Measurements from ENCODE around the gene TNFRSF11A. TPM values are rescaled to one million over a fixed set of nuclear protein-coding genes. Genes with fewer than 3 reads are reported as not detected.

The TNFRSF11A gene
- polyA plus RNA-seq, 4 donors = 15.0 to 25.4 (median 20.0) TPM

GRCh38 chr18:62343316-62343715, 18.2 kb downstream of the TNFRSF11A start:
- FAIRE-seq = no peak
- no peak overlapping the region for H3K4me3 ChIP-seq (ENCODE audit: low read depth in 1 of 3, low read length in 3 of 3)
- H3K9me3 ChIP-seq (ENCODE audit: control insufficient read depth in 2 of 2, insufficient read depth in 1 of 2, low read depth in 1 of 2, low read length in 1 of 2) = no peaks in the 10 kb centered on the region
- 83 to 92% (median 88%) methylated on average over 8 of the region's 8 CpGs for WGBS, 3 donors
- peaks cover 0 to 14% (median 0%) of the 10 kb centered on the region in 3 donors for H3K36me3 ChIP-seq (ENCODE audit: control insufficient read depth in 3 of 3, insufficient read depth in 2 of 3, low read depth in 1 of 3, low read length in 3 of 3)
- no peak for DNase-seq
- H3K4me1 ChIP-seq (ENCODE audit: control insufficient read depth in 3 of 3, insufficient read depth in 2 of 3, low read depth in 1 of 3, low read length in 2 of 3) = peaks cover 0 to 23% (median 11%) of the 10 kb centered on the region in 3 donors
- no peaks in the 10 kb centered on the region for H3K27me3 ChIP-seq (ENCODE audit: control insufficient read depth in 3 of 3, insufficient read depth in 3 of 3, low read length in 3 of 3)
- H3K27ac ChIP-seq (ENCODE audit: low read depth in 1 of 3, low read length in 2 of 3) = no peak overlapping the region

- no peak overlapping the region for H3K4me3 ChIP-seq (ENCODE audit: low read depth in 1 of 3, low read length in 3 of 3)
- H3K36me3 ChIP-seq (ENCODE audit: control insufficient read depth in 3 of 3, insufficient read depth in 2 of 3, low read depth in 1 of 3, low read length in 3 of 3) = peaks cover 0 to 23% (median 0%) of the 10 kb centered on the region in 3 donors
- no peak overlapping the region for H3K27ac ChIP-seq (ENCODE audit: low read depth in 1 of 3, low read length in 2 of 3)
- DNase-seq (no peak), FAIRE-seq (no peak)
- peaks cover 0 to 8% (median 4%) of the 10 kb centered on the region in 3 donors for H3K4me1 ChIP-seq (ENCODE audit: control insufficient read depth in 3 of 3, insufficient read depth in 2 of 3, low read depth in 1 of 3, low read length in 2 of 3)
- no peaks in the 10 kb centered on the region for H3K9me3 ChIP-seq (ENCODE audit: control insufficient read depth in 2 of 2, insufficient read depth in 1 of 2, low read depth in 1 of 2, low read length in 1 of 2)
- 80 to 92% (median 91%) methylated on average over 2 of the region's 2 CpGs for WGBS, 3 donors
- H3K27me3 ChIP-seq (ENCODE audit: control insufficient read depth in 3 of 3, insufficient read depth in 3 of 3, low read length in 3 of 3) = no peaks in the 10 kb centered on the region
Measured at GRCh38 chr18:62345909-62346308, 20.8 kb downstream of the TNFRSF11A start.

DNA sequence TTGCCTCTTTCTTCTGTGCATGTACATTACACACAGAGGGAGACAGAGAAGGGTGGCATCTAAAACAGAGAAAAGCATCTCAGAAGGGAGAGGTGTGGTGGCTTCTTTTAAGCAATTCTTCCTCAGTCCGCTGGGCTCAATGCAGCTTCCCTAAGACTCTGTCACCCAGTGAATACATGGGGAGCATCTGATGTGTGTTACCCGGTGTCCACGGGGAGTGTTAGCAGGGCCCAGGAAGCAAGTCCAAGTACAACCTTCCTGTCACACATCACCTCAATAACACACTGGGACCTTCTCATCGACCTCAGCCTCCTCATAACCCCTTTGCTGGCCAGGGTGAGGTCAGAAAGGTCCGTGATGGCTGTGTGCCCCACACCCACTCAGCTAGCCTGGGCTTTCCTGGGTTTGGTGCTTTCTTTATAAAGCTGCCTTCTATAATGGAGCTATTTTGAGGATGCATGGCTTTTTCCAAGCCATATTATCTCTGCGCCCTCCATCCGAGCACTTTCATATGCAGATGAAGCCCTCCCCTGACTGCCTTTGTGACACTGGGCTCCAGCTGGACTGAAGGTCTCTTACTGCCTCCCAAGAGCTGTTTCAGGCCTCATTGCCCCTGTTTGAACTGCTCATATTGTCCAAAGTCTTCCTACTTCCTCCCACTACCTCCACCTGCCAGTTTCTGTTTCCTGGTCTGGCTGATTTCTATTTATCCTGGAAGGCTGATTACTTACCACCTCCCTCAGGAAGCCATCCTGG, 21.4 kb downstream of the TNFRSF11A start:
- 49 to 64% (median 58%) methylated on average over 7 of the region's 7 CpGs for WGBS, 3 donors
- no peaks in the 10 kb centered on the region for H3K27me3 ChIP-seq (ENCODE audit: control insufficient read depth in 3 of 3, insufficient read depth in 3 of 3, low read length in 3 of 3)
- H3K4me3 ChIP-seq (ENCODE audit: low read depth in 1 of 3, low read length in 3 of 3) = no peak overlapping the region
- H3K9me3 ChIP-seq (ENCODE audit: control insufficient read depth in 2 of 2, insufficient read depth in 1 of 2, low read depth in 1 of 2, low read length in 1 of 2) = no peaks in the 10 kb centered on the region
- peaks cover 0 to 8% (median 4%) of the 10 kb centered on the region in 3 donors for H3K4me1 ChIP-seq (ENCODE audit: control insufficient read depth in 3 of 3, insufficient read depth in 2 of 3, low read depth in 1 of 3, low read length in 2 of 3)
- DNase-seq (peak; percentile 58 to 60), FAIRE-seq (no peak)
- H3K27ac ChIP-seq (ENCODE audit: low read depth in 1 of 3, low read length in 2 of 3) = peak overlapping the region in 2 of 3 donors; percentile 5 to 25
- peaks cover 0 to 25% (median 0%) of the 10 kb centered on the region in 3 donors for H3K36me3 ChIP-seq (ENCODE audit: control insufficient read depth in 3 of 3, insufficient read depth in 2 of 3, low read depth in 1 of 3, low read length in 3 of 3)

- Histone ChIP-seq H3K9me3 (ENCODE audit: control insufficient read depth in 2 of 2, insufficient read depth in 1 of 2, low read depth in 1 of 2, low read length in 1 of 2) (no peaks in the 10 kb centered on the region), H3K36me3 (ENCODE audit: control insufficient read depth in 3 of 3, insufficient read depth in 2 of 3, low read depth in 1 of 3, low read length in 3 of 3) (peaks cover 0 to 27% (median 0%) of the 10 kb centered on the region in 3 donors), H3K27ac (ENCODE audit: low read depth in 1 of 3, low read length in 2 of 3) (peak overlapping the region in 1 of 3 donors; percentile 17), H3K4me1 (ENCODE audit: control insufficient read depth in 3 of 3, insufficient read depth in 2 of 3, low read depth in 1 of 3, low read length in 2 of 3) (peaks cover 0 to 8% (median 4%) of the 10 kb centered on the region in 3 donors), H3K27me3 (ENCODE audit: control insufficient read depth in 3 of 3, insufficient read depth in 3 of 3, low read length in 3 of 3) (no peaks in the 10 kb centered on the region), H3K4me3 (ENCODE audit: low read depth in 1 of 3, low read length in 3 of 3) (no peak overlapping the region)
- FAIRE-seq (no peak), DNase-seq (no peak)
- 64 to 80% (median 74%) methylated on average over 6 of the region's 6 CpGs for WGBS, 3 donors
Measured at GRCh38 chr18:62347089-62347506, 22.0 kb downstream of the TNFRSF11A start.

DNA sequence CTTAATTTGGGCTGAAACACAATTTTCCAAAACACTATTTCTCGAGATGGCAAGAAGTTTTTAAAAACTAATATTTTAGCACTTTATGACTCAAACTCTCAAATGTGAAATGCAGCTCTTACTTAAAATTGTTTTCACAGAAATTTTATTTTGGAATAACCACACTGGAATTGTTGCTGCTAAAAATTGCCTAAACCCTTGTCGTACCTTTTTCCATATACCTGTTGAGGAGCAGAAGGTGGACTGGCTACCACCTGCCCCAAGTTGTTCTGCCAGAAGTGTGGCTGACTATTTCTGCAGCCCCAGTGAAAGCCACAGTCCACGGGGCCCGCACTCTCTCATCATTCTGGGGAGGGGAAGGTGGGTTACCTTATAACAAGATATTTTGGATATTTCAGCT, 23.4 kb downstream of the TNFRSF11A start:
- H3K27ac ChIP-seq (ENCODE audit: low read depth in 1 of 3, low read length in 2 of 3) = no peak overlapping the region
- FAIRE-seq (no peak), DNase-seq (no peak)
- H3K27me3 ChIP-seq (ENCODE audit: control insufficient read depth in 3 of 3, insufficient read depth in 3 of 3, low read length in 3 of 3) = no peaks in the 10 kb centered on the region
- WGBS, 3 donors = 86 to 91% (median 89%) methylated on average over 4 of the region's 4 CpGs
- H3K4me1 ChIP-seq (ENCODE audit: control insufficient read depth in 3 of 3, insufficient read depth in 2 of 3, low read depth in 1 of 3, low read length in 2 of 3) = peaks cover 0 to 8% (median 4%) of the 10 kb centered on the region in 3 donors
- H3K36me3 ChIP-seq (ENCODE audit: control insufficient read depth in 3 of 3, insufficient read depth in 2 of 3, low read depth in 1 of 3, low read length in 3 of 3) = peaks cover 0 to 31% (median 7%) of the 10 kb centered on the region in 3 donors
- no peak overlapping the region for H3K4me3 ChIP-seq (ENCODE audit: low read depth in 1 of 3, low read length in 3 of 3)
- no peaks in the 10 kb centered on the region for H3K9me3 ChIP-seq (ENCODE audit: control insufficient read depth in 2 of 2, insufficient read depth in 1 of 2, low read depth in 1 of 2, low read length in 1 of 2)

DNA sequence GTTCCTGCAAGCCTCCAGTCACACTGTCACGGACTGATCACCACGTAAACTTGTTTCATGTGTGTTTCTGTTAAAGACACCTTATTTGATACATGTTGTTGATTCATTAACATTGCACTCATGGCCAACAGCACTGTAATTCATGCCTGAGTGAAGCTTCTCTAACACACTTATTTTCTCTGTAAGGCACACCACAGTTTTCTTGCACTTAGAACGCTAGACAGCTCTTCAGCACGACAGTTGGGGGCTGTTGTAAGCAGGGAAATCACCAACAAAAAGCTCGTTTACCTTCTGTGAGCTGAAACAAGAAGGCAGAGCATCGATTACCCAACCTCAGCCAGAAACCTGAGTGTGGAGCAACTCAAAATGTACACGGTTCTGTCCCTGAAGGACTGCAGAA, 28.1 kb downstream of the TNFRSF11A start:
- Histone ChIP-seq H3K27me3 (ENCODE audit: control insufficient read depth in 3 of 3, insufficient read depth in 3 of 3, low read length in 3 of 3) (no peaks in the 10 kb centered on the region), H3K27ac (ENCODE audit: low read depth in 1 of 3, low read length in 2 of 3) (no peak overlapping the region), H3K36me3 (ENCODE audit: control insufficient read depth in 3 of 3, insufficient read depth in 2 of 3, low read depth in 1 of 3, low read length in 3 of 3) (peaks cover 4 to 38% (median 7%) of the 10 kb centered on the region in 3 donors), H3K4me1 (ENCODE audit: control insufficient read depth in 3 of 3, insufficient read depth in 2 of 3, low read depth in 1 of 3, low read length in 2 of 3) (no peaks in the 10 kb centered on the region), H3K9me3 (ENCODE audit: control insufficient read depth in 2 of 2, insufficient read depth in 1 of 2, low read depth in 1 of 2, low read length in 1 of 2) (no peaks in the 10 kb centered on the region), H3K4me3 (ENCODE audit: low read depth in 1 of 3, low read length in 3 of 3) (no peak overlapping the region)
- FAIRE-seq = no peak
- no peak for DNase-seq
- 83 to 85% (median 83%) methylated on average over 7 of the region's 7 CpGs for WGBS, 3 donors

DNA sequence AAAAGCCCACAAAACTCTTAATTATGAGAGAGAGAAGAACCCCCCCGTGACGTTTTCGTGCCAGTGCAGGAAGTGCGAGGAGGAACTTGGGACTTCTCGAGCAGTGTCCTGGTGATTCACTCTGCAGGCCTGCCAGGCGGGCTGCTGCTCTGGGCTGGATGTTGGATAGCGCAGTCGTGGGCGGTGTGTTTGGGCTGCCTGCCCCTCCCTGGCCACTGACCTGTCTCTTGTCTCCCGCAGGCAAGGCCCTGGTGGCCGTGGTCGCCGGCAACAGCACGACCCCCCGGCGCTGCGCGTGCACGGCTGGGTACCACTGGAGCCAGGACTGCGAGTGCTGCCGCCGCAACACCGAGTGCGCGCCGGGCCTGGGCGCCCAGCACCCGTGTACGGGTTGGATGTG, 29.0 kb downstream of the TNFRSF11A start:
- FAIRE-seq = no peak
- H3K9me3 ChIP-seq (ENCODE audit: control insufficient read depth in 2 of 2, insufficient read depth in 1 of 2, low read depth in 1 of 2, low read length in 1 of 2) = no peaks in the 10 kb centered on the region
- peaks cover 4 to 34% (median 7%) of the 10 kb centered on the region in 3 donors for H3K36me3 ChIP-seq (ENCODE audit: control insufficient read depth in 3 of 3, insufficient read depth in 2 of 3, low read depth in 1 of 3, low read length in 3 of 3)
- no peak overlapping the region for H3K27ac ChIP-seq (ENCODE audit: low read depth in 1 of 3, low read length in 2 of 3)
- no peaks in the 10 kb centered on the region for H3K27me3 ChIP-seq (ENCODE audit: control insufficient read depth in 3 of 3, insufficient read depth in 3 of 3, low read length in 3 of 3)
- no peak for DNase-seq
- H3K4me3 ChIP-seq (ENCODE audit: low read depth in 1 of 3, low read length in 3 of 3) = no peak overlapping the region
- WGBS, 3 donors = 90 to 94% (median 92%) methylated on average over 29 of the region's 29 CpGs
- no peaks in the 10 kb centered on the region for H3K4me1 ChIP-seq (ENCODE audit: control insufficient read depth in 3 of 3, insufficient read depth in 2 of 3, low read depth in 1 of 3, low read length in 2 of 3)

DNA sequence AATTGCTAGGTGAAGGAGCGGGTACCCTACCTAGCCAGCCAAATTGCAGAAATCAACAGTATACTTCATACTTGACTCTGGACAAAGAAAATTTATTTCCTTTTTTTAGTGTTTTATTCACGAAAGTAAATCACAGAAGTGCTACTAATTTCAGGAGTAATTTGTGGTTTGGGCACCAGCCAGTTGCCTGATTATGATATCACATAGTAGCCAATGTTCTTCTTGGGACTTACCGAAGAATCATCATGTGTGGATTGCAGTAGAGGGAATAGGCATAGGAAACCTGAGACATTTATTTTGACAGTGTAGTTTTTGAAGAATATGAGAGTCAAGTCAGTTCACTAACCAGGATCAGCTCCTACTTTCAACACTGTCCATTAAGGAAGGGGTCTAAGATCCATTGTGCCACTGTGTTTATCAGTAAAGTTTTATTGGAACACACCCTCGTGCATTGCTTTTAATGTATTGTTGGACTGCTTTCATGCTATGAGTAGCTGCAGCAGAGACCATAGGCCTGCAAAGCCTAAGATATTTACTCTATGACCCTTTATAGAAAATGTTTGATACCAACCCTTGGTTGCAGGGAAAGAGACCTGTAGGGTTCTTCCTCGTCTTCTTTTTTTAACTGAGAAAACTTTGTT, 32.1 kb downstream of the TNFRSF11A start:
- 47 to 64% (median 54%) methylated on average over 5 of the region's 5 CpGs for WGBS, 3 donors
- Histone ChIP-seq H3K27ac (ENCODE audit: low read depth in 1 of 3, low read length in 2 of 3) (no peak overlapping the region), H3K9me3 (ENCODE audit: control insufficient read depth in 2 of 2, insufficient read depth in 1 of 2, low read depth in 1 of 2, low read length in 1 of 2) (no peaks in the 10 kb centered on the region), H3K27me3 (ENCODE audit: control insufficient read depth in 3 of 3, insufficient read depth in 3 of 3, low read length in 3 of 3) (no peaks in the 10 kb centered on the region), H3K4me3 (ENCODE audit: low read depth in 1 of 3, low read length in 3 of 3) (no peak overlapping the region), H3K36me3 (ENCODE audit: control insufficient read depth in 3 of 3, insufficient read depth in 2 of 3, low read depth in 1 of 3, low read length in 3 of 3) (peaks cover 7 to 34% (median 9%) of the 10 kb centered on the region in 3 donors), H3K4me1 (ENCODE audit: control insufficient read depth in 3 of 3, insufficient read depth in 2 of 3, low read depth in 1 of 3, low read length in 2 of 3) (peaks cover 0 to 9% (median 2%) of the 10 kb centered on the region in 3 donors)
- DNase-seq (no peak), FAIRE-seq (no peak)

All from small intestine (tissue), 7 donors.